Measurements from ENCODE around the gene KCNAB1.

- TF ChIP-seq CTCF (IDR thresholded peaks at IDR 0.05) (no peak), POLR2A (IDR thresholded peaks at IDR 0.05) (no peak)
Observed at GRCh38 chr3:156217674-156218352, 97.4 kb downstream of the KCNAB1 start.

All from lower leg skin (tissue), 3 donors.